CD1c-positive myeloid dendritic cell (primary cell): Measurements from ENCODE around the gene IL17RB.
A peak's percentile ranks its signal among the peaks of the same experiment; 100 is the strongest.

Experiments used
- DNase-seq: peaks from one replicate; pipeline ENCODE4 v3.0.0-alpha.2; 2016; ENCODE audit errors: extremely low spot score

IL17RB gene

GRCh38 chr3:53858096-53858741, 11.9 kb downstream of the IL17RB start:
- DNase-seq, result peak; percentile 21

DNA sequence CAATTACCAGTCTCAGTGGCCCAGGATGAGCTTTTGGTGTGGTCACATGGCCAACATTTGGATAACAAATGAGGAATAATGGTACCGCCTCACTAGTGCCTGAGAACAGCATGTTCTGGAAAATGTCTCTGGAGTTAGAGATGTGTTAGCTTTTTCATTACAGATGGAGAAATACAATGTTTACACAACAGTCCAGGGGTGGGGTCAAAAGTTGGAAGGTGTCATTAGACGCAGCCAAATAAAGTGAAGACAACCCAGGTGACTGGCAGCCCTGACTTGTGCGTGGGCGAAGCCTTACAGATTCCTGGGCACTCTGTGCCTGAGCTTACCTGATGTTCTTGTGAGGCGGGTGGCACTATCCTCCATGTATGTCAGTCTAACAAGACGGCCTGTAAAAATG, 12.8 kb downstream of the IL17RB start:
- no peak for DNase-seq

- DNase-seq, result no peak
Measured at GRCh38 chr3:53860196-53860595, 13.8 kb downstream of the IL17RB start.

- no peak for DNase-seq
Measured at GRCh38 chr3:53862241-53862640, 15.9 kb downstream of the IL17RB start.

- no peak for DNase-seq
Measured at GRCh38 chr3:53863145-53863544, 16.8 kb downstream of the IL17RB start.

- DNase-seq, result no peak
Measured at GRCh38 chr3:53865732-53866499, 19.5 kb downstream of the IL17RB start.

GRCh38 chr3:53880396-53881345, 34.3 kb downstream of the IL17RB start:
- no peak for DNase-seq

- peak; percentile 92 for DNase-seq
Measured at GRCh38 chr3:53881691-53882593, 35.6 kb downstream of the IL17RB start, which contains the start of gene ACTR8. Gene ACTR8 (minus strand): TSS chr3:53882152. CDS start chr3:53882101, 51 bp downstream.

GRCh38 chr3:53883008-53883407, 36.6 kb downstream of the IL17RB start:
- no peak for DNase-seq

- DNase-seq, result no peak
Measured at GRCh38 chr3:53884623-53885022, 38.3 kb downstream of the IL17RB start.

GRCh38 chr3:53885239-53885638, 38.9 kb downstream of the IL17RB start:
- DNase-seq, result no peak

GRCh38 chr3:53887446-53887845, 41.1 kb downstream of the IL17RB start:
- no peak for DNase-seq

- no peak for DNase-seq
Measured at GRCh38 chr3:53888232-53888631, 41.9 kb downstream of the IL17RB start.

DNA sequence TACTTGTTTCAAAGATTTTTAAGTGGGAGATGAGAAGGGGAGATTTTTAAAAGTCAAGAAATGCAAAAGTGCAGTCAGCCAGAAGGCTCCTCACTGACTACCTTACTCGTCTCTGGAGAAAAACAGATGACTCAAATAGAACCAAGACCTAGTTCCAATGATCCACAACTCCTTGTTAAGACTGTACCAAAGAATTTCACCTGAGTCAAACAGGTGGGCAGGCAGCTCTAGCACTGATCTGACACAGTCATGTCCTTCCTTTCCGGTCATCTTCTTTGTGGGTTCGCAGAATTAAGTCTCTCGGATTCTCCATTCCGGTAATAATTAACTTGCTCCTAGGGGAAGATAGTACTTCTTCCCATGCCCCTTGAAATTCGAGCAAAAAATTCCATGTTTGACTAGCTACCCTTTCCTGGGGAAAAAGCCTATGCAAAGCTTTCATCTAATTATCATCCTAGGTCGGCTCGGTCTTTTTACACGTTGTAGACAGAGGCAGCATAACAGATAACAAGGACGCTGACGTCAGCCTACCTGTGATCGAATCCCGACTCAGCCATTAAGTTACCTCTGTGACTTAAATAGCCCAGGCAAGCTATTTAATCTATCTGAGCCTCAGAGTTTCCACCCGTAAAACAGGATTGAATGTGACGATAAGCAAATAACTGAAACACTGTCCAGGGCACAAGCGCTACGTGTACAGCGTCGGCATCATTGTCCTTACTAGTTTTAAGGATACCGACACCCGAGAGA, 44.5 kb downstream of the IL17RB start:
- DNase-seq, result peak; percentile 49

GRCh38 chr3:53891497-53892285, 45.3 kb downstream of the IL17RB start, which contains the start of gene SELENOK:
Gene SELENOK (minus strand): TSS chr3:53891859.
- DNase-seq, result peak; percentile 100

DNA sequence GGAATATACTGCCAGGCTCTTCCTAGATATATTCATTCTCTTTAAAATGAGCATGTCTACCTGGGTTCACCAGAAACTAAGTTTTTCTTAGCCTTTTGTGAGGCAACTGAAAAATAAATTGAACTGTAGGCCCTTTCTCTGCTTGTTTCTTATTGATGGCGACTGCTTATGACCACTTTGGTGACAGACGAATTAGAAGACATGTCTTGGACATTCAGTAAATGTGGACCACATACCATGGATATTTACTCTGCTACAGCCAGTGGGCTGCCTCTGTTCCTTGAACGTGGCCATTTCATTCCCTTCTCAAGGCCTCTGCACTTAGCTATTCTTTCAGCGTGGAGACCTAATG, 45.9 kb downstream of the IL17RB start:
- DNase-seq, result no peak

- no peak for DNase-seq
Measured at GRCh38 chr3:53899750-53900149, 53.4 kb downstream of the IL17RB start.

GRCh38 chr3:53900666-53901331, 54.4 kb downstream of the IL17RB start:
- DNase-seq, result no peak

DNA sequence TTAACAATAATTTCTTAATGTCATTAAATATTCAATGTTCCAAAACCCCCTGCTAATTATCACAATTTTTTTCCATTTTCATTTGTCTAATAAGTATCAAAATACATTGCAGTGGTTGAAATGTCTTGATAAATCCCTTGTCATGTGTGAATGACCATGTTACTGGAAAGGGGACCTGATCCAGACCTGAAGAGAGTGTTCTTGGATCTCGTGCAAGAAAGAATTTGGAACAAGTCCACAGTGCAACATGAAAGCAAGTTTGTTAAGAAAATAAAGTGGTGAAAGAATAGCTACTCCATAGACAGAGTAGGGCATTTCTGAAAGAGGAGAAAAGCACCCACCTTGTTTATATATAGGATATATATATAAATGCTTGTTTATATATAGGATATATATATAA, 55.7 kb downstream of the IL17RB start:
- DNase-seq, result no peak
